Measurements from ENCODE around the gene GRK1.

Gene GRK1

DNA sequence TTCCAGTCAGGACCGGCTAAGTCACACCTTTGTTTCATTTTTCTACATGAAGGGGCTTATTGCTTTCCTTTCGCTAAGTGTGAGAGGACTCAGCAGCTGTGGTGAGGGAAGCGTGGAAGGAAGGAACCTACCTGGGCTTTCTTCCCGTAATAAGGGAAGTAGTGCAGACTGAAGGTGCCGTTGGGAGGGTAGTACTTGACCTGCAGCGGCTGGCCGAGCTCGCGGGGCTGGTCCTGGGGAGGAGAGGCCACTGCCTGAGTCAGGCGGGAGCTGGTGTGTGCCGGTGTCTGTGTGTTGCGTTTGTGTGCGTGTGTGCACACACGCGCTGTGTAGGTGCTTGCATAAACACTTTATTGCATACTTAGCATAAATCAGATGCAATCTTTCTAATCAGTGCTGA, 16.7 kb upstream of the GRK1 start:
- no peak for DNase-seq (ENCODE audit: low read depth)

DNA sequence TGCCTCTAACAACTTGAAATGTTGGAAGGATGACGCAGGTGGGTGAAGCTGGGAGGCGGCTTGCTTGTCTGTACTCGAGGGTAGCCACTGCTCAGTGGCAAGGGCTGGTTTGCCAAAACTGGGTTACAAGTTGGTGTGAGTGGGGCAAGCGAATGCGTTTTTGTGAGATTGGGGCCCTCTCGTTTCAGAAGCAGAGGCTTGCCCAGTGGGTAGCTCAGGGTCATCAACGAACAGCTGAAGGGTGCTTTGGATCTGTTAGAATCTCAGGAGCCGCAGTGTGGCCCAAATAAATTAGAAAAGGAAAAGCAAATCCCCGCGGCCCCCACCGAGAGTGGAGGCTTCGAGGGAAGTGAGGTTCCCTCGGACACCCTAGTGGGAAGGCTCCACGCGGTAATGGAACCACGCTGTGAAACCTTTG, 16.3 kb upstream of the GRK1 start:
- DNase-seq (ENCODE audit: low read depth), result no peak

DNA sequence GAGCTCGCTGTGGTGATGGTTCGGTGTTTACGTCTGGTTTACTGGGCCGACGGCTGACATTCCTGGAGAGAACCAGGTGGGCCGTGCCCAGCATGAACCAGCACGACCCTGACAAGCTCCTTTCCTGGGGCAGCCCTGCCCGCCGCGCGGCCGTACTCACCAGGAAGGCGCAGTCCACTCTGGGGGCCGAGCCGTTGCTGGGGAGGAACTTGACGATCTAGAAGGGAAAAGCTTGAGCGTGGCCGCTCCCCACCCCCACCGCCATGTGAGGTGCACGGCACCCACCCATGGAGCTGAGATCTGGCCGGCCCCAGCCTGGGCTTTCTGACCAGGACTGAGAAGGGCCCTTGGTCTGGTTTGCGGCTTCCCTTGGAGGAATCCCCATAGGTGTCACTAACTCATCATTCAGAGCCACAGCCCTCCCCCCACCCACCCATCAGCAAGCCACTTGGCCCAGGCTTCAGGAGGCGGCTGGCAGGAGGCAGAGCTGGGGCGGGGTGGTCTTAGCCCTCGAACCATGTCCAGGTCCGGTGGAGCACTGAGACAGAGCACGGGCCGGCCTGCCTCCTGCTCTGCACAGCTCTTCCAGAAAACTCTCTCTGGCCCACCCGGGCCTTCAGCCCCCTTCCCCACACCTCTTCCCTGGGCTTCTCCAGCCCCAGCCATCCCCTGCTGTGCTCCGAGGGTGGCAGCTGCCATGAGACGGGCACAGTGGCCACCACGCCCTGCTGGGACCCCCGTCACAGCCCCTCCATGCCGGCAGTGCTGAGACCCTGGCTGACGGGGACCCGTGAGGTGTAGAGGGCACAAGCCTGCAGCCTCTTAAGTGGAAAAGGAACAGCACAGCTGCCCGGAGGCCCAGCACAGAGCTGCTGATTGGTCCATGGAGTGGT, 15.3 kb upstream of the GRK1 start:
- DNase-seq (ENCODE audit: low read depth), result no peak

DNA sequence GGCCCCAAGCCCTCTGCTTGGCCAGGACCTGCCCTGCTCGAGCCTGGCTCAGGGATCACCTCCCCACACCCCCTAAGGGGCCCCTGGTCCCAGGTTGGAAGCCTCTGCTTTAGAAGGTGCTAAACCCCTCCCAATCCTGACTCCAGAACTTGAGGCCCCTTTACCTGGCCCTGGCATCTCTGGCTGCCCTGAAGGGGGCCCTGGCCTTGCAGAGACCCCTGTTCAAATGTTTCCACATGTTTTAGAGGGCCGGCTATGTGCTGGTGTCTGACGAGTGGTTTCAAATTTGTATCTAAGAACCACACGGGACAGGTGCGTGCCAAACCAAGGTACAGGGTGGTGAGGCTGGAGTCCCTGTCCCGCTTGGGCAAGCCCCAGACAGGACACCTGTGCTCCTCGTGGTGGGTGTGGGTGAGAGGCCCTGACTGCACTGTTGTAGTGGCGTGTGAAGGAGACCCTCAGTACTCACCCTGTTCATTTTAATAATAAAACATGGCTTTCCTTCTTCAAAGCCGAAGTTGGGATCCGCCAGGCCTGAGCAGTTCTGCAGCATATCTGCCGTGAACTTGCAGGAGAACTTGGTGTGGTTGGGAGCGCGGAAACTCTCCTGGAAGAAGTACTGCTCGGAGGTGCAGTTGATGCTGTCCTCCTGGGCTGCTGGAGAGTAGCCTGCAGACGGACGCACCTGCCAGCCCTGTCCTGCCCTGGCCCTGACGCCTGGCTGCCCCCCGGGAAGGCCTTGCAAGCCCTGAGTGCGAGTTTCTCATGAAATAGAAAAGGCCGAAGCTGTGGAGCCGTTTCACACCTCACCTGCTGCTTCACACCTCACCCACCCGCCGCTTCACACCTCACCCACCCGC, 14.4 kb upstream of the GRK1 start:
- DNase-seq (ENCODE audit: low read depth), result no peak

DNA sequence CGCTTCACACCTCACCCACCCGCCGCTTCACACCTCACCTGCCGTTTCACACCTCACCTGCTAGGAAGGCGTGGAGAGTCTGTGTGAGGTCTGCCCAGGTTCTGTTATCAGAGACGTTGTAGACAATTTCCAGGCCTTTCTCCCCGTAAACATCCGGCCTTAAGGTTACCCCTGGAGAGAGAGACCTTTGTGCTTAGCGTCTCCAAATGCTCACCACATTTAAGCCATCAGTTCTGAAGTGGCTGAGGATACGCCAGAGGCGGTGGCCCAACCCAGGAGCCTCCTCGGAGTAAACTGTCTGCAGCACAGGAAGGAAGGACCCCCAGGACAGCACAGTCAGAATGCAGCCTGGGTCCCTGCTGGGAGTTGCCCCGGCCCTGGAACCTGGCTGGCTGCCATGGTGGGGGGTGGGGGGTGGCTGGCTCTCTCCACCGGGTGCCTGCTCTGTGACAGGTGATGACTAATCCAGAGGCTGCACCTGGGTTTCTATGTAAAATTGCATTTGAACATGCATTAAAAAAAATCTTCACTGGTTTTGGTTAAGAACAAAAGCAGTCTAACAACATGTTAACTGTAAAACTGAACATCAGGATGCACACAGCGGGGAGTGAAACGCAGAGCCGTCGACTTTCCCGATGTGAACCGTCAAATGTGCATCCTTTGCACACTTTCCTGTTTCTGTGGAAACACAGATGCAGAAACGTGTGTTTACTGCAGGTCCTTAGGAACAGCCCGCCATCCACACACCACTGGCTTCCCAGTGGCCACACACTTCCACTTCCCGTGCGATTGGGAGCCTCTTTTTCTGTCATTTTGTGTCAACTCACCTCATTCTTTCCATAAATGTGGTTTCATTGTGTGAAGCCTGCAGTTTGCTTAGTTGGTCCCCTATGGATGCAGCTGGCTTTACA, 13.5 kb upstream of the GRK1 start:
- DNase-seq (ENCODE audit: low read depth), result no peak

DNA sequence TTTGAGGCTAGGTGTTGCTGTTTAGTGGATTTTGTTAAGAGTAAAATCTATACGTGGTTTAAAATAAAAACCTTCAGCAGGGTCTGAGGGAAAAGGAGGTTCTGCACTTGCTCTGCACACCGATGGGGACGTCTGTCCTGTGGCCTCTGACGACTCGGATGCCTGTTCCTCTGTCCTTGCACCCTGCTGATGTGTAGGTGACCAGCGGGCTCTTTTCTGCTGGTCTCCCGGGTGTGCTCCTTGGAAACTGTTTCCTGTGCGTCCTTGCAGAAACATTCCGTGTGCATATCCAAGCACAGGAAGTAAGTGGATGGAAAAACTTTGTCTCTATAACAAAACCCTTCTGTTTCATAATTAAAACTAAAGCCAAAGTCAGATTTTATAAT, 12.9 kb upstream of the GRK1 start:
- DNase-seq (ENCODE audit: low read depth), result no peak

DNA sequence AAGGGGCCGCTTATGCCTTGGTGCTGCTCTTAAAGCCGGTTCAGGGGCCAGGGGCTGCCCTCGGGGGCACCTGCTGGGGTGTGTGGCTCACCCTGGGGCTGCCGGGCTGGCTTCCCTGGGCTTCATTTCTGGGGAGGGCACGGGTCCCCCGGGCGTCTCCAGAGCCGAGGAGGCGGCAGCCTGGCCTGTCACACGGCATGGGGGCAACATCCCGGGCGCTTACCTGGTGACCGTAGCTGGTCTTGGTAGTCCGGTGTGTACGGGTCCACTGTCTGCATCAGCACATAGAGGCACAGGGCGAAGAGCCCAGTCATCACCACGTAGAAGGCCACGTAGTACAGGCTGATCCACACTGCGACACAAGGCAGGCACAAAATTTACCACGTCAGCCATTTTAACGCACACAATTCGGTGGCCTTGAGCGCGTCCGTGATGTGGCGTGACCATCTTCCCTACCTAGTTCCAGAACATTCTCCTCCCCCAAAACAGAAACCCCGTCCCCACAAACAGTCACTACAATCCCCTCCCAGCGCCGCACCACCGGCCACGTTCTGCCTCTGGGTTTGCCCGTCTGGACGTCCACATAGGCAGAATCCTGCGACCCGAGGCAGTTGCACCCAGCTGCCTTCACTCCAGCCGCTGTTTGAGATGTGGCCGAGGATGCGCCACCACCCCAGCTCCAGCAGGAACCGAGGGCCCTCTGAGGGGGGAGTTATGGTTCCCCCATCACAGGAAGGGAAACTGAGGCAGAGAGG, 12.3 kb upstream of the GRK1 start:
- no peak for DNase-seq (ENCODE audit: low read depth)

DNA sequence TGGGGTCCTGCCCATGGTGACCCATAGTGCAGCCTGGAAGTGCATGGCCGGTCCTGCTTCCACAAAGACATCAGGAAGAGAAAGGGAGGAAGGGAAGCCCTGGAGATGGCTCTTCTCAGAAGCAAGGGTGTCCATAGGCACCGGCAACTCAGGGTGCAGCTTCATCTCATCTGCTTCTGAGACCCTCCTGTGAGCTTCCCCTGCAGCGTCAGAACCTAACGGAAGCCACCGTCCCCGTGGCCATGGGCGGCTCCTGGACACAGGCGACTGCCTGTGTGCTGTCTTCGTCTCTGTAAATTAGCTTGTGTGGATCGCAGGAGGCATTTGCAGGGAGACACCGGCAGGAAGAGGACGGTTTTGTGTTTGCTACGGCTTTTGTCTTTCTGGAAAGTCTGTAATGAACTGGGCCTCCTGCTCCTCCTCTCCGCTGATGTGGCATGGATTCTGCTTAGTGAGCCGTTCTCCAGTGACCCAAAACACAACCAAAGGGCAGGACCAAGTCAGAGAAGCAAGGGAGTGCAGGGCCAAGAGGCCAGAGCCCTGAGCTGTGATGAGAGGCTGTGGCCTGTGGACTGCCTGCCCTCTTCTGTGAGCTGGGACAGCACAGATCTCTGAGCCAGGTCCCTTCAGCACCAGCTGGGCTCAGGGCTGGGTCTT, 11.5 kb upstream of the GRK1 start:
- no peak for DNase-seq (ENCODE audit: low read depth)

DNA sequence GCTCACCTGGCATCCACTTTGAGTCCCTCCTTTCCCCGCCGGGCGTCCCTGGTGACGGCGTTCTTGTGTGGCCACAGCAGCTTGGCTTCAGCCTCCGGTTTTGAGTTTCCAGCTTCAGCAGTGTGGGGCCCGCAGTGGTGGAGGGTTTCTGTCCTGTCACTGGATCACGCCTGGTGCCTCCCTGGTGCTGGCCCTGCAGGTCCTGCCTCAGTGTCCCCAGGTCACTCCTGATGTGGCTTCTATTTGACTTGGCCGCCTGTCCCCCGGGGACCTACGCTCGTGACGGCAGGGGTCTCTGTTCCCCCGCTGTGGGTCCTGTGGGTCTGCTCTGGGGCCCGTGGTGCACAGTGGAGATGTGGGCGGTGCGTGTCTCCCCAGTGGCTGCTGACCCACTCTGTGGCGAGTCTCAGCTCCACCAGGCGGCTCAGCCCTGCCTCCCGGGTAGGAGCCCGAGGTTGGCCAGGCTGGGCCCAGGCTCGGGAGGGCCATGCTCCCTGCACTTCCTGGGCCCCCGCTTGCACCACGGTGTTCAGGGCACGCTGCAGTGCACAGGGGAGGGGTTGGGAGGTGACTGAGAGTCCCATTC, 10.9 kb upstream of the GRK1 start:
- no peak for DNase-seq (ENCODE audit: low read depth)

DNA sequence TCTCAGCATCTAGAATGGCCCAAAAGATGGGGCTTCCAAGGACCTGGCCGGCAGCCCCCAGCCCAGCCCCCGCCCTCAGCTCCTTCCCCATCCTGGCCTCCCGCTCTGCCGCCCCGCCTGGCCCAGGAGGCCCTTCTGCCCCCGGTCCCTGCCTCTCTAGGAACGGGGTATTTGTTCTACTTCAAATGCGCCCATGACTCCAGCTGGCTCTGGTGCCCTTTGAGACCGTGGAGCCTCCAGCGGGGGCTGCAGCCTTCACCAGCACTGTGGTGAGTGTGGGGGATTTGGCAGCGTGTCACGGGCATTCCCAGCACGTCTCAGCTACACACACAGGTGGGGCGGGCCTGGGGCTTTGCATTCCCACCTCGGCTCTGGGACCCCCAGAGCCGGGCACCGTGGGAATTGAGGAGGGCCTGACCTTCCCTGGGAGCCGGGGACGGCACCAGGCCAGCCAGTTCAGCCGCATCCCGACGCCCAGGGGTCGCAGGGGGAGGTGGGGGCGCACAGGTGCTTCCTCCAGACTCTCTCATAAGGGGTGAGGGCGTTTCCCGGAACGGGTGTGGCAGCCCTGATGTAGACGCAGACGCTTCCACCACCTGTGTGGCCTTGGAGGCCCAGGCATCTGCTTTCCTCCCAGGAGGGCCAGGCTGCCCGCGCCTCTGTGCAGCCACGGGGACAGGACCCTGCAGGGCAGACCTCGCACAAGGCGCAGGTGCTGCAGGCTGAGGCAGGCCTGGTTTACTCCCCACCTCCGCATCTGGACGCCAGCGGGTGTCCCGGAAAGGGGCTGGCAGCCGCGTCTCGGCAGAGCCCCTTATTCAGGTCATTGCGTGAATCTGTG, 10.0 kb upstream of the GRK1 start:
- no peak for DNase-seq (ENCODE audit: low read depth)

DNA sequence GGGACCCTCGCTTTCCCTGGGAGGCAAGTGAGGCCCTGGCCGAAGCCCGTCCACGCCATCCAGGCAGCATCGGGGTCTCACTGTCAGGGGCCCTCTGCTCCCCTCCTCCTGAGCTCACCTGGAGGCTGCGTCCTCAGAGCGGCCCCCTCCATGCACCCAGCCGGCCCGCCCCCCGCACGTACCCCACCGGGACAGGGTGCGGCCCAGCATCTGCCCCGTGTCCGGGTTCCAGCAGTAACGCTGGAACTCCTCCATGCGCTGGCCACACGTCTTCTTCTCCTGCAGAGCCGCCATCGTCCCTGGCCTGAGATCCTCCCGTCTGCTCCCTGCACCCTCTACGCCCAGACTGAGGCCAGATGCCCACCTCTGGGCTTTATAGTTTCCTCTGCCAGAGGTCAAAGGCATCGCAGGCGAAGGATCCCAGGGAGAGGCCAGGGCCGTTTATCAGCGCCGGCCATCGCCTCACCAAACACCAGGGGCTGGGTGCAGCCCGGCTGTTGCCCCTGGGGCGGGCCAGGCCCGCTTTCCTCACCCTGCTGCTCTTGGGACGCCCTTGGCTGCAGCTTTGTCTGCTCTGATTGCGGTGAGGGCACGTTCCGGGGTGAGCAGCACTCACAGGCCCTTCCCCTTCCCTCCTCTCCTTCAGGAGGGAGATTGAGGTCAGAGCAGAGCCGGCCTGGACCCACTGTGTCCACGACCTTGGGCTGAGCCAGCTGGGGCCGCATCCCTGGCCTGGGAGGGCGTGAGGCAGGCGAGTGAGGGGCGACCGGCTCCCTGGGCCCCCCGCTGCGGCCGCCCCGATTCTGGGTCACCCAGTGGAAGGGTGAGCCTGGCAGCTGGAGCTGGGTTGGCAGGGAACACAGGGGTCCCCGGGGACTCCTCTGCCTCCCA, 8.9 kb upstream of the GRK1 start, which contains the start of gene ATP4B:
ATP4B (minus strand) TSS at position 348 of the 891 bp plus-strand sequence; CDS start at position 294, 54 bp downstream.
- DNase-seq (ENCODE audit: low read depth), result no peak

DNA sequence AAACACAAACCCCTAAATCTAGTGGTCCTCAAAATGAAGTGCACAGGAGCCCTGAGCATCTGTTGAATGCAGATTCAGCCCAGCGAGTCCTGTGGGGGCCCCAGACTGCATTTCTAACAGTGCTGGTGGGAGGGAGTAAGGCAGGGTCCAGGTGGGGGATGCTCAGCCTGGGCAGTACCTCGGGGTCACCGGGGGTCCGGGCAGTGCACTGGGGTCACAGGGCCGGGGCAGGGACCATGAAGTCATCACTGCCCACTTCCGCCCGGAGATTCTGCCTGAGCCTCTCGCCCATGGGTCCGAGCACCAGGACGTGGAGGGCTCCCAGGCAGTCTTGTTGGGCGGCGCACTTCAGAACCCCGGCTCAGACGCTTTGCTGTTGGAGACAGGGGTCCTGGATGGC, 8.2 kb upstream of the GRK1 start:
- DNase-seq (ENCODE audit: low read depth), result no peak

DNA sequence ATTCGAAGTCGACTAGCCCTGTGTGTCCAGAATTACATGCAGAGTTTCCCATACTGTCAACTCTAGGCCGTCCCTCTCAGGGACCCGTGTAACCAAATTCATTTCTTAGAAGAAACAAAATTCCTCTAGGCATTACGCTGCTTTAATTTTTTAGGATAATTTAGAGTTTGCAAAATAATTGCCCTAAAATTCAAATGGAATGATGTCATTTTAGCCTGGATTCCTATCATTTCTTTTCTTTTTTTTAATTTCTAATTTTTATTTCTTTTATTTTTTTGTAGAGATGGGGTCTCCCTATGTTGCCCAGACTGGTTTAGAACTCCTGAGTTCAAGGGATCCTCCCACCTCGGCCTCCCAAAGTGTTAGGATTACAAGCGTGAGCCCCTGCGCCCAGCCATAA, 7.7 kb upstream of the GRK1 start:
- DNase-seq (ENCODE audit: low read depth), result no peak

DNA sequence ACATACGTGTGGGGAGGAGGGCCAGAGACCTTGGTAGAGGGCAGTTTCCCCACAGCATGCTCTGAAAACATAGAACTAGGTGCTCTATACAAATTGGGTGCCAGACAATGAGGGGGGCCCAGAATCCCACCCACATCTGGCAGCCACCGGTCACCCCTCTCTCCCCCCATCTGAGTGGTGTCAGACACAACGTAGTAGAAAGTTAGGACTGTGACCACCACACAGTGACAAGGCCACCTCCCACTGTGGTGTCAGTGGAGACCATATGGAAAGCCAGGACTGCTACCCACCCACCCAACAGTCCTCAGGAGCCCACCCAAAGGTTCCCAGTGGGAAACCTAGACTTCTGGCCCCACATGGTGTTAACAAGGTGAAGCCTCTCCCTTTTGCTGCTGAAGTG, 7.0 kb upstream of the GRK1 start:
- no peak for DNase-seq (ENCODE audit: low read depth)

DNA sequence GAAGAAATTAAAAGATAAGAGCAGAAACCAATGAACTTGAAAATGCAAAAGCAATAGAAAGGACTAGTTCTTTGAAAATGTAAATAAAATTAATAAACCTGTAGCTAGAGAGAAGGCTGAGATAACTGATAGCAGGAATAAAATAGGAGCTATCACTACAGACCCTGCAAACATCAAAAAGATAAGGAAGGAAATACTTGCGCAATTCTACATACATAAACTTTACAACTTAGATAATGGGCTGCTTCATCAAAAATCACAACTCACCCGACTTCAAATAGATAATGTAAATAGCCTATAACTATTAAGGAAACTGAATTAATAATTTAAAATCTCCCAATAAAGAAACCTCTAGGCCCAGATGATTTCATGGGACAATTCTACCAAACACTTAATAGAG, 5.5 kb upstream of the GRK1 start:
- DNase-seq (ENCODE audit: low read depth), result no peak

DNA sequence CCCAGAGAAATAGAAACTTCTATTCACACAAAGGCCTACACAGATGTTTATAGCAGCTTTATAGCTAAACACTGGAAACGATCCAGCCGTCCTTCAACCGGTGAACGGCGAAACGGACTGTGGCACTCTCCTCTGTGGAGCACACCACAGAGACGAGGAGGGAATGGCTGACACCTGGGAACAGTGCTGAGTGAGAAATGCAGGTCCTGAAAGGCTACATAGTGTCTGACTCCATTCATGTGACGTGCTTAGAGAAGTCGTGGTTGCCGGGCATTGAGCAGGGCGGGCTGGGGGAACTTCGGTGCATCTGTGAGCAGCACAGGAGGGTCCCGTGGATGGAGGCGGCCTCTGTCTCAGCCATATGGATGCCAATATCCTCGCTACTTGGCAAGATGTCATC, 3.1 kb upstream of the GRK1 start:
- no peak for DNase-seq (ENCODE audit: low read depth)

DNA sequence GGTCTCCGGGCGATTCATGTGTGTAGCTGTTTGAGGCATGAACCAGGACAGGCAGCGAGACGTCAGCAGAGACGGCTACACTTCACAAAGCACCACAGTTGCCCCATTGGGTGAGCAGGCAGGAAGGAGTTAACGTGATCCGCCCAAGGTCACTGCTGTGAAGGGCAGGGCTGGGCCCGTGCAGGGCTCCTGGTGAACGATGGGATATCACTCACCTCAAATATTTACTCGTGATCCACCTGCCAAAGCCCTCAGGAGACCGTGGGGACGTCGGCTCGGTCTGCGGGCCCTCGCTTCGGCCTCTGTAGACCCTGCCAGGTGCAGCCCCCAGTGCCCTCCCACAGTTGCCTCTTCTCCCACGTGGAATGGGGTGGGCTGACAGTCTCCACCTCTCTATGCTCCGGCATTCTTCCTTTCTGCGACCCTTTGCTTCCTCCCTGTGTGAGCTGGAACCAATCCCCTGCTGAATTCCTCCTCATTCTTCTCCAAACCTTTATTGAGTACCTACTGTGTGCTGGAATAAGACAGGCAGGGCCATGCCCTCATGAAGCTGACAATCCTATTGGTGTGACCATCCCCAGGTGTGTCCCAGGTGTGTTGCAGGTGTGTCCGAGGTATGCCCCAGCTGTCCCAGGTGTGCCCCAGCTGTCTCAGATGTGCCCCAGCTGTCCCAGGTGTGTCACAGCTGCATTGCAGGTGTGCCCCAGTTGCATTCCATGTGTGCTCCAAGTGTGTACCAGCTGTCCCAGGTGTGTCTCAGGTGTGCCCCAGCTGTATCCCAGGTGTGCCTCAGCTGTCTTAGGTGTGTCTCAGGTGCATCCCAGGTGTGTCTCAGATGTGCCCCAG, 2.0 kb upstream of the GRK1 start:
- no peak for DNase-seq (ENCODE audit: low read depth)
